Right lung (tissue), 5 donors: ENCODE results near the gene MON2. TPM values are rescaled to one million over a fixed set of nuclear protein-coding genes. Genes with fewer than 3 reads are reported as not detected.
"Not testable (repeated sequence)": the region's sequence is repeated elsewhere in the genome, so short reads cannot be mapped to it uniquely, and the experiment has no call there.

Experiments
- DNase-seq, 2 donors: peaks; one replicate each; pipeline ENCODE4 v3.0.0-alpha.2; 2013
- polyA plus RNA-seq, 5 donors: library from polyadenylated mRNA; unstranded; fragments of 120-200 nt; gene quantifications; one replicate each; pipeline versions ENCODE4 v1.2.1 to v1.2.3, GENCODE V29; 2013; ENCODE audit warnings: inconsistent platforms in 1 of 5, low replicate concordance in 1 of 5; ENCODE audit not compliant: insufficient read length in 5 of 5, insufficient read depth in 1 of 5

MON2 gene
- polyA plus RNA-seq, 5 donors, result 54.5 to 95.9 (median 81.0) TPM

GRCh38 chr12:62471734-62472133, 5.1 kb downstream of the MON2 start:
- no peak for DNase-seq

DNA sequence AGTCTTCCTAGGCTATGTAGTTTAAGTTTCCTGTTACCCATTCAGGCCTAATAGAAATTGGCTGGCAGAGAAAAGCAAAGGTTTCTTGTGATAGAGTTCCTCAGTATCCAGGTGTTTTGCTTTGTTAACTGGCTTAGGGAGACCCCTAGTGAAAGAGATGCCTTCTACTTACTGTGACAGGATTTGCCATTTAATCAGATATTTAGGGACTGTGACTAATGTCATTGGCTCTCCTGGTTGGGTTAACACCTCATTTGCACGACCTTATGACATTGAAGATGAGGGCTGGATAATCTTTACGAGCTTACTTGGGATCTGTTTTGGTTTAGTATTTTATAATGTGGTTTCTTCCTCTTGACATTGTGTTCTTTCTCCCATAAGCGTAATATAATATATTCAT, 5.8 kb downstream of the MON2 start:
- DNase-seq, result no peak

DNA sequence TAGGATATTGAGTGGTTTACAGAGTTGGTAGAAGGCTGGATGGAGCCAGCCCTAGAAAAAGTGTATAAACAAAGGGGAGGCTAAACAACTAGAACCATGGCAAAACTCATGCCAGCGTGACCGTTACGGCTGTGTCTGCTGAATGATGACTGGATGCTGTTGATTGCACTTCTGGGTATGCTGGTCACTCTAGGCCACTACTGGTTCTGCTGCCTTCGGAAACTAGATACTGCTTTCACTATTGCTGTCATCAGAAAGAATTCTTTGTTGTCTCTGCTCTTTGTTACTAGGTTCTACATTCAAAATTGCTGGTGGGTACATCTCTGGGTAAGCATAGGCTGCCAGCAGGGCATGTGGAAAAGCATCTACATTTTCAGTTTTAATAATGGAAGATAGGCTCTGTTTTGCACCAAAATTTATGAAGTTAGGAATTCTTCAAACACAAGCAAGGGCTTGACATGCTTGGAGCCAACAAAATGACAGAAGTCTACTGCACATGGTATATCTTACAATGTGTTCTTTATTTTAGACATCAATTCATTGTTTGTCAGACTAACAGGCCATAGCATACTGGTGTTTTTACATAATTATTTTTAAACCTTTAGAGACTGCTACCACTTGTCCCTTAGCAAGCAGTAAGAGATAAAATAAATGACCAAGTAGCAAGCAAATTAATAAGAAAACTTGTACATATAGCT, 15.4 kb downstream of the MON2 start:
- DNase-seq, result no peak

- DNase-seq, result no peak
These were observed 16.1 kb downstream of the MON2 start for GRCh38 chr12:62482769-62483168.

- no peak for DNase-seq
These were observed 17.6 kb downstream of the MON2 start for GRCh38 chr12:62484233-62484632.

DNA sequence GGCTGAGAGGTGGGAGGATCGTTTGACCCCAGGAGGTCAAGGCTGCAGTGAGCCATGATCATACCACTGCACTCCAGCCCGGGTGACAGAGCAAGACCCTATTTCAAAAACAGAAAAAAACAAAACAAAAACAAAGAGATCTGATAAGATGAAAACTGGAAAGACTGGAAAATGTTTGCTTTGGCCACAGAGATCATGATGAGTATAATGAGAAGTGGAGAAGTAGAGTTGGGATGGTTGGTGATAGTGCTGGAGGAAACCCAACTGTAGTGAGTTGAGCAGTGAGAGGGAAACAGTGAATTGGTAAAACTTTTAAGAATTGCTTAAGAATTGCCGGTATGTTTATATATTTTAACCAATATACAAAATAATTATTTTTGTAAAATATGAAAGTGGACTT, 39.2 kb downstream of the MON2 start:
- DNase-seq, result no peak

DNA sequence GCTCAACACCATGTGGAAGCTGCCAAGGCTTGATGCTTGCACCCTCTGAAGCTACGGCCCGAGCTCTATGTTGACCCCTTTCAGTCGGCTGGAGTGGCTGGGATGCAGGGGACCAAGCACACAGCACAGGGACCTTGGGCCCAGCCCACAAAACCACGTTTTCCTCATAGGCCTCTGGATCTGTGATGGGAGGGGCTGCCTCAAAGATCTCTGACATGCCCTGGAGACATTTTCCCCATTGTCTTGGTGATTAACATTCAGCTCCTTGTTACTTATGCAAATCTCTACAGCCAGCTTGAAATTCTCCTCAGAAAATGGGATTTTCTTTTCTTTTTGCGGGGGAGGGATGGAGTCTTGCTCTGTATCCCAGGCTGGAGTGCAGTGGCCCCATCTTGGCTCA, 46.3 kb downstream of the MON2 start:
- DNase-seq, result no peak

- not testable (repeated sequence) for DNase-seq
These were observed 47.5 kb downstream of the MON2 start for GRCh38 chr12:62514080-62514479.

DNA sequence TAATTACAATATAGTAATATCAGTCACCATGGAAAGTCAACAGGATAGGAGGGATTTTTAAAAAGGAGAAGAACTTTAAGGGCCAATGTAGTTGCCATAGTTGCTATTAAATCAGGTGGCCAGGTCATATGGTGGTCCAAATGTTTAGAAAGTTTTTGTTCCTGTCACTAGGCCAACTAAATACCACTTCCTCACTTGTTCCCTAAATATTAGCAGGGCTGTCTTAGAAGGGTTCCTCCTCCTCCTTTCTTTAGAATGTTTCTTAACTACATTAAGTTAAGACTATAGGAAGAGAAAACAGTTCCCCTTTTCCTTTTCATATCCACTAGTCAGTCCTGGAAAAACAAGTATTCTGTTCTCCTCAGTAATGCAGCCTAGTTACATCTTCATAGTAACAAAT, 50.3 kb downstream of the MON2 start:
- no peak for DNase-seq

DNA sequence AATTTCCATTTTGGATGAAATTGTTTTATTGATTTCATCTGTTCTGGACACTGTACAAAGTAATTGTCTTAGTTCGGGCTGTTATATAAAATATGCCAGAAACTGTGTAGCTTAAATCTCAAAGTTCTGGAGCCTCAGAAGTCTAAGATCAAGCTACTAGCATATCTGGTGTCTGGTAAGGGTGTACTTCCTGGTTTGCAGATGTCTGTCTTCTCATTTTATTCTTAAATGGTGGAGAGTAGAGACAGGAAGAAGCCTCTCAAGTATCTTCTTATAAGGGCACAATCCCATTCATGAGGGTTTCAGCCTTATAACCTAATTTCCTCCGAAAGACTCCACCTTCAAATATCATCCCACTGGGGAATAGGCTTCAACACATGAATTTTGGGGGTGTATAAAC, 51.3 kb downstream of the MON2 start:
- DNase-seq, result no peak

GRCh38 chr12:62519043-62519442, 52.4 kb downstream of the MON2 start:
- no peak for DNase-seq

GRCh38 chr12:62520361-62520760, 53.7 kb downstream of the MON2 start:
- no peak for DNase-seq

GRCh38 chr12:62522984-62523383, 56.4 kb downstream of the MON2 start:
- DNase-seq, result no peak

- DNase-seq, result no peak
These were observed 57.0 kb downstream of the MON2 start for GRCh38 chr12:62523619-62524018.

DNA sequence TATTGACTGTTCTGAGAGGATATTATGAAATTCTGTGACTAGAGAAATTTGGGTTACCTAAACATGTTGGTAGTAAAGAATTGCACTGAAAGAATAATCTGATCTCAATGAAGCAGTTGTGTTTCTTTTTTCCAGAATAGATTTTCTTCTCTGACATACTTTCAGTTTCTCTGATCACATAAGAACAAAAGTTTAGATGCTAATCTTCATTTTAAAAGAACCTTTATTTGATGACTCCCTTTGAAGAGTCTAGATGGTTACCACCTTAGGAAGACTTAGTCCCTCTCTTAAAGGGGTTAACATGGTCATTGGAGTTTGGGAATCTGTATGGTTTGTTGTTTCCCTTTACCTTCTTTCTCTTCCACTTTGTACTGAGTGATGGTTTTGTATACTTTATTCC, 58.6 kb downstream of the MON2 start:
- DNase-seq, result no peak

- no peak for DNase-seq
These were observed 64.0 kb downstream of the MON2 start for GRCh38 chr12:62530596-62530995.

DNA sequence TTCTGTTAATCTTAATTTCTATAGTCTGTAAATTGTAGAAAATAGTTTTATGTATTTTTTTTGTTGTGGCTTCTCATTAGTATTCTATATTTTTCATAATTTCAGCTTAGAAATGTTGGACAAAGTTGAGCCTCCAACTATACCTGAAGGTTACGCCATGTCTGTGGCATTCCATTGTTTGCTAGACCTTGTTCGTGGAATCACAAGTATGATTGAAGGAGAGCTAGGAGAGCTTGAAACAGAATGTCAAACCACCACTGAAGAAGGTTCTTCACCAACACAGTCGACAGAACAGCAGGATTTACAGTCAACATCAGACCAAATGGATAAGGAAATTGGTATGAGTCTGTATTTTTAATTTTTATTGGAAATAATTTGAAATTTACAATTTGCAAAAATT, 65.7 kb downstream of the MON2 start:
- DNase-seq, result no peak

DNA sequence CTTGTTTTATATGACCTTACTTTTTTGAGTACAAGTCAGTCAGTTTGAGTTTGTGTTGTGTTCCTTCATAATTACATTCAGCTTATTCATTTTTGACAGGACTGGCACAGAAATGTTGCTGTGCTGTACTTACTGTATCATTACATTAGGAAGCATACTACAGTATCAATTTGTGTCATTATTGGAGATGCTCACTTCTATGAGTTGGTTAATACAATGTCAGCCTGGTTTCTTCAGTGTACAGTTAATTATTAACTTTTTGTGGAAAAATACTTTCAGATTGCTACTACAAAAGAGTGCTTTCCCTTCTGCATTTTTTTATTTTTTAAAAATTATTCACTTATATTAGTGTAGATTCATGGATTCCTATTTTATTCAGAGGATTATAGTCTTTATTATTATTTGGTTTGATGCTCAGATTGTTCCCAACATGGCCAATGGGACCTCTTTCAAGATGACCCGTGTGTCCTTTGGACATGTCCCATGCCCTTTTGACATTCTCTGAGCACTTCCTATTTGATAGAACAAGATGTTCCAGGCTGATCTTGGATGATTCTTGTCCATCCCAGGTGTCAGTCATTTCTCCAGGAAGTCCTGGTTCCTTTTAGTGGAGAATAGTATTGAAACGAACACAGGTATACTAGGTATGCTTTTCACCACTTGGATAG, 66.6 kb downstream of the MON2 start:
- DNase-seq, result no peak

GRCh38 chr12:62533755-62534107, 67.1 kb downstream of the MON2 start:
- DNase-seq, result no peak

DNA sequence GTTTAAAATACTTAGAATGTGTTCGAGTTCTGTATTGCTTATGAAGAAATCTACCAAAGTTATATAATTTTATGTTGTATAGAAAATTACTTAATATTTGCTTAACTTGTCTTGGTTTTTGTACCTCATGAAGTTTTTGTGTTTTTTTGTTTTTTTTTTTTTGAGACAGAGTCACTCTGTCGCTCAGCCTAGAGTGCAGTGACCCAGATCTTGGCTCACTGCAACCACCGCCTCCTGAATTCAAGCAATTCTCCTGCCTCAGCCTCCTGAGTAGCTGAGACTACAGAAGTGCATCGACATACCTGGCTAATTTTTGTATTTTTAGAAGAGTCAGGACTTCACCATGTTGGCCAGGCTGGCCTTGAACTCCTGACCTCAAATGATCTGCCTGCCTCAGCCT, 69.9 kb downstream of the MON2 start:
- no peak for DNase-seq

DNA sequence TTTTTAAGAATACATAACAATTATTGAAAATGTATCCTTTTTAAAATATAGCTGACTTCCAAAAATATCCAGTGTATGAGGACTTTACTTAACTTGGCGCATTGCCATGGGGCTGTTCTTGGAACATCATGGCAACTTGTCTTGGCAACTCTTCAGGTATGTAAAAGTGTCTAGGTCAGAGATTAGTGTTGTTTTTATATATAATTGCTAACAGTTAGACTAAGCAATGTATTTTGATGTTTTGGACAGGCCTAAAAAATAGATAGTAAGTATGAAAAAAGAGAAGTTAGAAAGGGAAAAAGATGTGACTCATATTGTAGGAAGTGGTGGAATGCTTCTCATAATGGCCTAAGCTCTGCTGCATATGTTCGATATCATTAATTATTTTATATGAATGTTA, 70.9 kb downstream of the MON2 start:
- DNase-seq, result peak; percentile 10 to 13

GRCh38 chr12:62540354-62540753, 73.7 kb downstream of the MON2 start:
- DNase-seq, result no peak

GRCh38 chr12:62542814-62543213, 76.2 kb downstream of the MON2 start:
- DNase-seq, result no peak

DNA sequence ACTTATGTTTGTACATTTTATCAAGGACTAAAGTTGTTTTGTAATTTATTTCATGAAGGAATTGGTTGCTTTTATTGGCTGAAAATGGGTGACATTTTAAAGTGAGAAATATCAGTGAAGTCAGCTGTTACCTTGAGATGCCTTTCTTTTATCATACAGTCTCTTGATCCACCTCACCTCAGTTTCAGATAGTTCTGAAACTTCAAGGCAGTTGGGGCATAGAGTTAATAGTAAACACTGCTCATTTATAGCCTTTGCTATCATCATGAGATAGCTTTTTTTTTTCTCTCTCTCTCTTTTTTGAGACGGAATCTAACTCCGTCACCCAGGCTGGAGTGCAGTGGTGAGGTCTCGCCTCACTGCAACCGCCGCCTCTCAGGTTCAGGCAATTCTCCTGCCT, 76.7 kb downstream of the MON2 start:
- DNase-seq, result no peak
